RWPE1 (cell line): Measurements from ENCODE around the gene CARHSP1.

Experiments used
- CTCF ChIA-PET: fragments of 350-600 bp; sonication (Branson Sonifier 250); formaldehyde crosslinking; extraction: SDS; loops from one replicate; lab custom pipeline; 2021; lab: Yijun Ruan, JAX
- POLR2A ChIA-PET: fragments of 400-600 bp; formaldehyde crosslinking; extraction: SDS; loops from one replicate; lab custom pipeline; 2020; ENCODE audit warnings: antibody characterized with exemption; ENCODE audit not compliant: low non-redundant PET; lab: Yijun Ruan, JAX
- DNase-seq: peaks from one replicate; pipeline ENCODE4 v3.0.0; 2012; ENCODE audit warnings: low spot score
- H3K27ac ChIP-seq: fragments of 450-650 bp; 2 replicates; pipeline ENCODE4 v1.5.1; 2017
- CTCF ChIP-seq: fragments of 450-650 bp; conservative IDR thresholded peaks from 2 replicates; pipeline ENCODE4 v1.5.1; 2017; ENCODE audit warnings: low read depth, mild to moderate bottlenecking

The CARHSP1 gene

GRCh38 chr16:8863594-8864424 lies 5.0 kb downstream of the CARHSP1 start:
- TF ChIP-seq CTCF: no peak
- peak overlapping the region; percentile 92 for H3K27ac ChIP-seq
- ChIA-PET CTCF (interaction anchor here (0.9 to 1.0 kb wide), 2 partner anchors 16 to 17 kb away, joined by 3 read pairs; no protein-coding TSS in a partner anchor), POLR2A (interaction anchor here (1.0 kb wide), 1 partner anchor 9 kb away, joined by 3 read pairs; no protein-coding TSS in a partner anchor)
- DNase-seq: no peak

GRCh38 chr16:8862309-8863130 lies 6.3 kb downstream of the CARHSP1 start:
- ChIA-PET POLR2A (no interaction called here), CTCF (interaction anchor here (0.6 kb wide), 1 partner anchor 9 kb away, joined by 3 read pairs; no protein-coding TSS in a partner anchor)
- peak overlapping the region; percentile 92 for H3K27ac ChIP-seq
- TF ChIP-seq CTCF: no peak
- no peak for DNase-seq

DNA sequence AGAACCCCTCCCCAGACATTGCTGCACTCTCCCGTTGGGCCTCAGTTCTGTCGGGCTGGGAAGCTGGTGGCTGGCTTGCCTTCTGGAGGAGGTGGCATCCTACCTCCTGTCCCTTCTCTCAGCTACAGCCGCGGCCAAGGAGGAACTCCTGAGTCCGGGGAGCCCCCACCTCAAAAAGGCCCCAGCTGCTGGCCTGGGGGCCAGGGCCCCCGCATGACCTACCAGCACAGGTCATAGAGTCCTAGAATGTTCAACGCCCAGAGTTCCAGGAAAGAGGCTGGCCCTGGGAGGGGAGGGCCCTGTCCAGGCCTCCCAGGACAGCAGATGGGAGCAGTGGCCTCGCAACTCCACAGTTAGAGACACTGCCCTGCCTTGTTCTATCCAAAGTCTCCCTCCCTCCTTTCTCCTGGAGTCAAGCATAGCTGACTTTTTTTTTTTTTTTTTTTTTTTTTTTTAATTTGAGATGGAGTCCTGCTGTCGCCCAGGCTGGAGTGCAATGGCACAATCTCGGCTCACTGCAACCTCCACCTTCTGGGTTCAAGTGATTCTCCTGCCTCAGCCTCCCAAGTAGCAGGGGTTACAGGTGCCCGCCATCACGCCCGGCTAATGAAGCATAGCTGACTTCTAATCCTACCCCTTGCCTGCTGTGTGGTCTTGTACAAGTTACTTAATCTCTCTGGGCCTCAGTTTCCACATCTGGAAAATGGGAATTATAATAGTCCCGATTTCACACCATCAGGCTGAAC lies 7.1 kb downstream of the CARHSP1 start:
- no peak for TF ChIP-seq CTCF
- H3K27ac ChIP-seq: peak overlapping the region; percentile 58
- no peak for DNase-seq
- CTCF ChIA-PET: interaction anchor here (0.6 kb wide), 1 partner anchor 8 kb away, joined by 3 read pairs; no protein-coding TSS in a partner anchor
- POLR2A ChIA-PET: no interaction called here

- H3K27ac ChIP-seq: peak overlapping the region; percentile 57
- ChIA-PET CTCF (no interaction called here), POLR2A (no interaction called here)
- TF ChIP-seq CTCF: no peak
- no peak for DNase-seq
Observed at GRCh38 chr16:8859913-8860881, 8.6 kb downstream of the CARHSP1 start.

GRCh38 chr16:8858994-8859912 lies 9.6 kb downstream of the CARHSP1 start:
- H3K27ac ChIP-seq: peak overlapping the region; percentile 57
- TF ChIP-seq CTCF: no peak
- POLR2A ChIA-PET: no interaction called here

More at GRCh38 chr16:8858994-8859912, 9.6 kb downstream of the CARHSP1 start:
- CTCF ChIA-PET: no interaction called here
- no peak for DNase-seq
